Karpas-422 (cell line): ENCODE measurements around the gene MRPL36. TPM values are rescaled to one million over a fixed set of nuclear protein-coding genes. Genes with fewer than 3 reads are reported as not detected.
A peak's percentile ranks its signal among the peaks of the same experiment; 100 is the strongest.
"Not testable (repeated sequence)": the region's sequence is repeated elsewhere in the genome, so short reads cannot be mapped to it uniquely, and the experiment has no call there.

Experiments
- DNase-seq: peaks from one replicate; pipeline ENCODE4 v3.0.0-alpha.2; 2015
- H2AFZ ChIP-seq: fragments of 200-600 bp; sonication (generic); 2 replicates; pipeline ENCODE4 v1.6.1; 2014; ENCODE audit warnings: antibody characterized with exemption, low read length, mixed read lengths
- H3K27ac ChIP-seq: fragments of 200-600 bp; sonication (generic); 2 replicates; pipeline ENCODE4 v1.5.1; 2014; ENCODE audit warnings: mild to moderate bottlenecking, low read length, moderate library complexity
- H3K27me3 ChIP-seq: fragments of 200-600 bp; sonication (generic); 2 replicates; pipeline ENCODE4 v1.6.1; 2014; ENCODE audit warnings: low read length, mixed read lengths
- H3K36me3 ChIP-seq: fragments of 200-600 bp; sonication (generic); 2 replicates; pipeline ENCODE4 v1.6.1; 2014; ENCODE audit warnings: low read length, mixed read lengths; ENCODE audit not compliant: insufficient read depth
- H3K4me1 ChIP-seq: fragments of 200-600 bp; sonication (generic); 2 replicates; pipeline ENCODE4 v1.6.1; 2014; ENCODE audit warnings: mild to moderate bottlenecking, low read length, mixed read lengths
- H3K4me2 ChIP-seq: fragments of 200-600 bp; sonication (generic); 2 replicates; pipeline ENCODE4 v1.6.1; 2014; ENCODE audit warnings: low read length, low read depth, mild to moderate bottlenecking; ENCODE audit not compliant: poor library complexity, severe bottlenecking
- H3K4me3 ChIP-seq: fragments of 200-600 bp; sonication (generic); 2 replicates; pipeline ENCODE4 v1.5.1; 2014; ENCODE audit warnings: mild to moderate bottlenecking, antibody characterized with exemption, low read length, mixed read lengths
- H3K79me2 ChIP-seq: fragments of 200-600 bp; sonication (generic); 2 replicates; pipeline ENCODE4 v1.6.1; 2014; ENCODE audit warnings: mild to moderate bottlenecking, low read length, mixed read lengths
- H3K9ac ChIP-seq: fragments of 200-600 bp; sonication (generic); 2 replicates; pipeline ENCODE4 v1.6.0; 2014; ENCODE audit warnings: low read length
- H3K9me2 ChIP-seq: fragments of 200-600 bp; sonication (generic), shearing (Covaris generic); replicated peaks from 2 replicates; pipeline ENCODE4 v1.6.0; 2014; ENCODE audit warnings: mild to moderate bottlenecking, low read length, moderate library complexity; ENCODE audit not compliant: insufficient read depth
- H3K9me3 ChIP-seq: fragments of 300-700, 200-600 bp; sonication (generic); 2 replicates; pipeline ENCODE4 v1.6.1; 2014; ENCODE audit warnings: low read length, mixed read lengths
- H4K20me1 ChIP-seq: fragments of 200-600 bp; sonication (generic); 2 replicates; pipeline ENCODE4 v1.6.1; 2014; ENCODE audit warnings: mild to moderate bottlenecking, antibody characterized with exemption, low read length, low read depth; ENCODE audit not compliant: insufficient read depth
- total RNA-seq: library from RNA; depleted of rRNA; stranded (reverse); fragments of >200 nt; shearing (Covaris generic); gene quantifications from 2 replicates; pipeline ENCODE4 v1.2.3, GENCODE V29; 2014; ENCODE audit warnings: low replicate concordance; rRNA removed

Gene MRPL36
- total RNA-seq = 63.7 and 67.1 TPM in 2 replicates

DNA sequence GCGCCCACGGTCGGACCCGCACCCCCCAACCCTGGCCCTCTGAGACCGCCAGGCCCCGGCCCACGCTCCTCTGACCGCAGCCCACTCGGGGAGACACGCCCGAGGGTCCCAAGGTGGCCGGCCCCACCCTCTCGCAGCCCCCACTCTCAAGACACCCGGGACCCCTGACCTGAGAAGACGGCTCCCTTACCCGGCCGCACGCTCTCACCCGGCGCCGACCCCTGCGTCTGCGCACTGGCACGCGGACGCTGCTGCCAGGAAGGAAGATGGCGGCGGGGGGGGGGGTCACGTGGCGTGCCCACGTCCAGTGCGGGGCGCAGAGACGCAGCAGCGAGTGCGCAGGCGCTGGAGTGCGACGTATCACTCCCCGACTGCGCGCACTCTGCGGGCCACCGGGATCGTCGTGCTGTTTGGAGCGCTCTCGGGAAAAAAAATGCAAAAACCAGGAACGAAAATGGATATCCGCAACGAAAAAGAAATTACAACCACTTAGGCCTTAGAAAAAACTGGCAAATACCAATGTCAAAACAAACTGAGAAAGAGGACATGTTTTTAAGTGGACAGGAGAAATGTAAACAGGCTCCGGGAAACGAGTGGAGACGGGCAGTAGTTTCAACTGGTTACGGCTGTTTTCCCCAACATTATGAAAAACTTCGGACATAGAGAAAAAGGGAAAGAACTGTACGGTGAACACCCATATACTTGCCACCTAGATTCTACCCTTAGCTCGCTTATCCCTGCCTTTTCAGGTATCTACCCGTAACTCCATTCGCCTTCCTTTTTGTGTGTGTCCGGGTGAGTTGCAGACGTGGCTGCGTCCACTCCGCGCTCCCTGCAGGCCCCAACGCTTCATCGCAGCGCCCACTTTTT, at the start of gene MRPL36:
MRPL36 (minus strand) TSS at position 236 of the 870 bp plus-strand sequence. CDS start 902 bp downstream, outside the sequence.
- peak; percentile 97 for DNase-seq
- Histone ChIP-seq H4K20me1 (peaks cover 23% of the 10 kb centered on the region), H3K9me3 (no peaks in the 10 kb centered on the region), H3K27ac (peak within 1 kb of the TSS; percentile 87), H3K79me2 (peaks cover 55% of the 10 kb centered on the region), H3K4me3 (peak within 1 kb of the TSS; percentile 85), H3K9ac (peak within 1 kb of the TSS; percentile 91), H3K9me2 (no peaks in the 10 kb centered on the region), H3K36me3 (peaks cover 33% of the 10 kb centered on the region; the same call in 1 of the 2 replicates), H3K27me3 (no peaks in the 10 kb centered on the region), H3K4me1 (peaks cover 44% of the 10 kb centered on the region), H3K4me2 (peak within 1 kb of the TSS; percentile 83), H2AFZ (no peak within 1 kb of the TSS)

DNA sequence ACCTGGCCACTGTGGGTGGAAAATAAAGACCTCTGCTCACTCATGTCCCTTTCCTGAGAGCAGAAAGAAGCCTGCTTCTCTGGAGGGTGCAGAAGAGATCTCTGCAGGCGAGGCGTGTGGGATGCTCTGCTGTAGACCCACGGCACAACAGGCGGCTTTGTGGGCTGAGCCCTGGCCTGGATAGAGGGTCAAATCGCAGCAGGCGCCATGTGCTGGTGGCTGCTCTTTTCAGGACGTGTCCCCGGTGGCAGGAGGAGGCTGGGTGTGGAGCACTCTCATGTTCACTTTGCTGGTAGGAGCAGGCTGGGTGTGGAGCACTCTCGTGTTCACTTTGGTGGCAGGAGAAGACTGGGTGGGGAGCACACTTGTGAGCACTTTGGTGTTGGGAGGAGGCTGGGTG, 48.0 kb upstream of the MRPL36 start:
- H3K27ac ChIP-seq = no peak overlapping the region

DNA sequence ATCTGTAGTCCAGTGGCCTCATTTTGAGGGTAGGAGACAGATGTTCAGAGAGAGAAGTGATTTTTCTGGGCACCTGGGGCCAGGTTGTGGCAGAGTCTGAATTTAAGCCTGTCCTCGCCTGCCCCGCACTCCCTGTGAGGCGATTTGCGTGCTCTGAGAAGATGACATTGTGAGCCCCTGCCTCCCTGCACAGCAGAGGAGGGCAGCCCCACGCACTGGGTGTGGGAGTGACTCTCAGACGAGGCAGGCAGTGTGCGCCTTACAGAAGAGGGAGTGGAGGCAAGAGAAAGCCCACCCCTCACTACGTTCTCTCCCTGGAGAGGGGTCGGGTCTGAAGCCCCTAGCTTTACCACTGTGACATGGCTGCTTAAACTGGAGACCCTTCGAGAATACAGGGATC, 47.4 kb upstream of the MRPL36 start:
- H4K20me1 ChIP-seq = no peaks in the 10 kb centered on the region
- no peak overlapping the region for H2AFZ ChIP-seq
- no peaks in the 10 kb centered on the region for H3K9me2 ChIP-seq
- no peak overlapping the region for H3K4me2 ChIP-seq
- no peak overlapping the region for H3K9ac ChIP-seq
- no peaks in the 10 kb centered on the region for H3K79me2 ChIP-seq
- no peaks in the 10 kb centered on the region for H3K9me3 ChIP-seq
- no peak for DNase-seq
- no peaks in the 10 kb centered on the region for H3K4me1 ChIP-seq
- no peaks in the 10 kb centered on the region for H3K27me3 ChIP-seq
- no peaks in the 10 kb centered on the region for H3K36me3 ChIP-seq
- no peak overlapping the region for H3K4me3 ChIP-seq
- no peak overlapping the region for H3K27ac ChIP-seq

More for the DNA sequence above, 48.0 kb upstream of the MRPL36 start:
- Histone ChIP-seq H3K79me2 (no peaks in the 10 kb centered on the region), H3K9me3 (no peaks in the 10 kb centered on the region), H3K27me3 (no peaks in the 10 kb centered on the region), H3K9ac (no peak overlapping the region), H3K36me3 (no peaks in the 10 kb centered on the region), H4K20me1 (no peaks in the 10 kb centered on the region), H3K4me3 (no peak overlapping the region), H3K4me2 (no peak overlapping the region), H2AFZ (no peak overlapping the region), H3K9me2 (no peaks in the 10 kb centered on the region), H3K4me1 (no peaks in the 10 kb centered on the region)
- no peak for DNase-seq

DNA sequence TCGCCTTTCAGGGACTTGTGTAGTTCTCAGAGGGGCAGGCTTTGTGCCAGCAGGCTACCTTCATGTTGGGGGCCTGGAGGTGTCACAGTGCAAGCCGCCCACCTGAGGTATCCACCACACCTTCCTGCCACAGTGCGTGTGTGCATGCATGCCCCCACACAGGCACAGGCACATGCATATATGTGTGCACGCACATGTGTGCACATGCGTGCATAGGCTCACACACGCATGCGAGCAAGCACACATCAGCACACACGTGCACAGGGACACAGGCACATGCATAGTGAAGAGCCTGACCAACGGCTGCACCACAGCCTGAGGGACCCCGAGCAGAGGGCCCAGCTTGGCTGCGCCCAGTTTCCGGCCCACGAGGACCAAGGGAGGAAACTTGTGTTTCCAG, 46.9 kb upstream of the MRPL36 start:
- Histone ChIP-seq H3K27me3 (no peaks in the 10 kb centered on the region), H3K27ac (no peak overlapping the region), H3K79me2 (no peaks in the 10 kb centered on the region), H3K9ac (no peak overlapping the region), H3K9me3 (no peaks in the 10 kb centered on the region), H3K4me3 (no peak overlapping the region), H4K20me1 (no peaks in the 10 kb centered on the region), H3K4me1 (no peaks in the 10 kb centered on the region), H2AFZ (no peak overlapping the region), H3K9me2 (no peaks in the 10 kb centered on the region), H3K4me2 (no peak overlapping the region), H3K36me3 (no peaks in the 10 kb centered on the region)
- no peak for DNase-seq

DNA sequence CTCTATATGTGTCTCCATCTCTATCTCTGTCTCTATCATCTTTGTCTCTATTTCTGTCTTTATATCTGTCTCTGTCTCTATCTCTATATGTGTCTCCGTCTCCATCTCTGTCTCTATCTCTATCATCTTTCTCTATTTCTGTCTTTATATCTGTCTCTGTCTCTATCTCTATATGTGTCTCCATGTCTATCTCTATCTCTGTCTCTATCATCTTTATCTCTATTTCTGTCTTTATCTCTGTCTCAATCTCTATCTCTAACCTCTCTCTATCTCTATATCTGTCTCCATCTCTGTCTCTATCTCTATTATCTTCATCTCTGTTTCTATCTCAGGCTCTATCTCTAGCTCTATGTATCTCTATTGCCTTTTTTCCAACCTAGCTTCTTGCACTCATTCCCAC, 46.1 kb upstream of the MRPL36 start:
- Histone ChIP-seq H3K79me2 (no peaks in the 10 kb centered on the region), H3K27me3 (no peaks in the 10 kb centered on the region), H3K9me2 (no peaks in the 10 kb centered on the region), H3K4me2 (no peak overlapping the region), H3K9ac (no peak overlapping the region), H3K4me3 (no peak overlapping the region), H4K20me1 (no peaks in the 10 kb centered on the region), H3K4me1 (no peaks in the 10 kb centered on the region), H3K36me3 (no peaks in the 10 kb centered on the region), H3K27ac (no peak overlapping the region), H2AFZ (no peak overlapping the region), H3K9me3 (no peaks in the 10 kb centered on the region)
- no peak for DNase-seq

DNA sequence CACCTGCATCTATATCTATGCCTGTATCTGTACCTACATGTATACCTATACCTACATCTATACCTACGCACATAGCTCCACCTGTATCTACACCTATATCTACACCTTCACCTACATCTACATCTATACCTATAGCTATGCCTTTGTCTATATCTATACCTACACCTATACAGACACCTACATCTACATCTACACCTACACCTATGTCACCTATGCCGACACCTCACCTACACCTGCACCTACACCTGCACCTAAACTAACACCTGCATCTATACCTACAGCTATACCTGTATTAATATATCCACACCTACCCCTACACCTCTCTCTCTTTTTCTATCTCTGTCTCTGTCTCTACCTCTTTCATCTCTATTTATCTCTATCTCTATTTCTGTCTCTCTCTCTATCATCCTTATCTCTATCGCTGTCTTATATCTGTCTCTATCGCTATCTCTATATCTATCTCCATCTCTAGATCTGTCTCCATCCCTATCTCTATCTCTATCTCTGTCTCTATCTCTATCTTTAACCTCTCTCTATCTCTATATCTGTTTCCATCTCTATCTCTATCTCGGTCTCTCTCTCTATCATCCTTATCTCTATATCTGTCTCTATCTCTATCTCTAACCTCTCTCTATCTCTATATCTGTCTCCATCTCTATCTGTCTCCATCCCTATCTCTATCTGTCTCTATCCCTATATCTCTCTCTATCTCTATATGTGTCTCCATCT, 45.2 kb upstream of the MRPL36 start:
- H3K36me3 ChIP-seq = no peaks in the 10 kb centered on the region
- H3K79me2 ChIP-seq = no peaks in the 10 kb centered on the region
- no peak overlapping the region for H3K4me3 ChIP-seq
- no peak overlapping the region for H3K27ac ChIP-seq
- no peak overlapping the region for H2AFZ ChIP-seq
- no peaks in the 10 kb centered on the region for H4K20me1 ChIP-seq
- no peaks in the 10 kb centered on the region for H3K4me1 ChIP-seq
- DNase-seq = no peak
- H3K27me3 ChIP-seq = no peaks in the 10 kb centered on the region
- no peak overlapping the region for H3K9ac ChIP-seq
- no peak overlapping the region for H3K4me2 ChIP-seq
- H3K9me3 ChIP-seq = no peaks in the 10 kb centered on the region
- no peaks in the 10 kb centered on the region for H3K9me2 ChIP-seq

DNA sequence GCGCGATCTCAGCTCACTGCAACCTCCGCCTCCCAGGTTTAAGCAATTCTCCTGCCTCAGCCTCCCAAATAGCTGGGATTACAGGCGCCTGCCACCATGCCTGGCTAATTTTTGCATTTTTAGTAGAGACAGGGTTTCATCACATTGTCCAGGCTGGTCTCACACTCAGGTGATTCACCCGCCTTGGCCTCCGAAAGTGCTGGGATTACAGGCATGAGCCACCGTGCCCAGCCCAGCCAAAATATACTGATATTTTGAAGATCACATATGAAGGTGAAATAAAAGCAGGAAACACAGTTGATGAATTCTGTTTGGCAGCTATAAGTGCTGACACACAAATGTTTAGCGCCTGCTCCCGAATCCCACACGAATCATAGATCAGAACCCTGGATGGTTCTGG, 44.1 kb upstream of the MRPL36 start:
- H3K4me3 ChIP-seq, H3K36me3 ChIP-seq, H3K27me3 ChIP-seq, DNase-seq, H3K9ac ChIP-seq, H3K9me2 ChIP-seq, H3K4me2 ChIP-seq, H3K79me2 ChIP-seq, H3K27ac ChIP-seq, H2AFZ ChIP-seq, H4K20me1 ChIP-seq, H3K9me3 ChIP-seq, H3K4me1 ChIP-seq: not testable (repeated sequence)

DNA sequence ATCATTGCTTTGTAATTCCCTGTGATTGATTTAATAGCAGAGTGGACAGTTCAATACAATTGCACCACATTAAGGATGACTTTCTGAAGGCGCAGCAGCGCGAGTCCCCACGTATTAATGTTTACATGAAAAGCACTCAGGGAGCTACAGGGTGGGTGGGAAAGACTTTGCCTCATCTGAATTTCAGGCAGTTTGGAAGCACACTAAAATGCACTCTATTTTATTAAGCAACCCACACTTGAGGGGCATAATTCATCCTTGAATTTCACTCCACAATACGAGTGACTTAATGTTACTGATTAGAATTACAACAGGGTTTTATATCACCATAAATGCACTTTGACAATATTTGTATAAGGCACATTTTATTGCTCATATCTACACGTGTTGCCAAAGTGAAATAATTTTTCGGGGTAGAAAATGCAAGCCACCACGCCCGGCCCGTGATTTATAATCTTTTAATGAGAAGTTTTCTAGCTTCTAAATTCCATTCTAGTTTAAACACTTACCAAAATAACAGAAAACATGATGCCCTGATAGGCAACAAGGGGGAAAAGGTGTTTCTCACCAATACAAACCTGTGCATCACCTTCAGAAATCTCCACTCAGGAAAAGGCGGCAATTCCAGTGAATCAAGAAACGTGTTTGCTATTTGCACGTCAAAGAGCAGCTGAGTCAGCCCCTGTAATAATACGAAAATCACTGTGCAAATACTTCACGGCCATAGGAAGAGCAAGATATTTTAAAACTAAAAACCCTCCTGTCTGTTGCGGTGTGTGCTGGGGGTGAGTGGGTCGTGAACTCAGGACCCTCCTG, 42.6 kb upstream of the MRPL36 start:
- no peak overlapping the region for H3K4me3 ChIP-seq
- no peaks in the 10 kb centered on the region for H4K20me1 ChIP-seq
- H3K27ac ChIP-seq = no peak overlapping the region
- no peaks in the 10 kb centered on the region for H3K79me2 ChIP-seq
- no peaks in the 10 kb centered on the region for H3K9me2 ChIP-seq
- H3K4me1 ChIP-seq = no peaks in the 10 kb centered on the region
- no peaks in the 10 kb centered on the region for H3K36me3 ChIP-seq
- no peak for DNase-seq
- H2AFZ ChIP-seq = no peak overlapping the region
- no peak overlapping the region for H3K4me2 ChIP-seq
- H3K27me3 ChIP-seq = no peaks in the 10 kb centered on the region
- no peaks in the 10 kb centered on the region for H3K9me3 ChIP-seq
- H3K9ac ChIP-seq = no peak overlapping the region
